Esophagus squamous epithelium (tissue), 5 donors: Measurements from ENCODE around the gene TIE1. TPM values are rescaled to one million over a fixed set of nuclear protein-coding genes. Genes with fewer than 3 reads are reported as not detected.

Experiments used
- DNase-seq: peaks from one replicate; lab custom pipeline; 2025; lab: John Stamatoyannopoulos, UW
- H3K27ac ChIP-seq, 4 donors: fragments of 200-600 bp; sonication (generic); one replicate each; pipeline ENCODE4 v1.5.1; 2016 to 2019; ENCODE audit warnings: mild to moderate bottlenecking in 1 of 4
- H3K27me3 ChIP-seq, 4 donors: fragments of 200-600 bp; sonication (generic); 1 replicate in 3 of 4; 2 replicates in 1 of 4; pipeline versions ENCODE4 v1.5.1 to v1.6.0; 2017 to 2021; ENCODE audit warnings: antibody characterized with exemption in 1 of 4
- H3K36me3 ChIP-seq, 3 donors: fragments of 200-600 bp; sonication (generic); one replicate each; pipeline ENCODE4 v1.5.1; 2016 to 2019
- H3K4me1 ChIP-seq, 3 donors: fragments of 200-600 bp; sonication (generic); one replicate each; pipeline ENCODE4 v1.5.1; 2017 to 2019
- H3K4me3 ChIP-seq, 4 donors: fragments of 200-600 bp; sonication (generic); 1 replicate in 3 of 4; 2 replicates in 1 of 4; pipeline ENCODE4 v1.5.1; 2016 to 2019; ENCODE audit warnings: mild to moderate bottlenecking in 2 of 4, moderate library complexity in 1 of 4
- H3K9me3 ChIP-seq, 3 donors: fragments of 200-600 bp; sonication (generic); one replicate each; pipeline ENCODE4 v1.5.1; 2016 to 2019
- POLR2A ChIP-seq, 4 donors: fragments of 450-650 bp; IDR thresholded peaks; one replicate each; pipeline ENCODE4 v1.6.1; 2017; ENCODE audit warnings: antibody characterized with exemption in 4 of 4, mild to moderate bottlenecking in 4 of 4, moderate library complexity in 3 of 4
- WGBS, 2 donors: methylation state at CpG; one replicate each; pipeline ENCODE4 v1.1.5; 2018; 5-methylcytosine and 5-hydroxymethylcytosine counted together
- intact Hi-C: fragments of 100-400 bp; cut with DNase I; formaldehyde crosslinking; loops from one replicate; pipeline ENCODE4 v1.15.0; 2022
- total RNA-seq, 4 donors: library from RNA; depleted of rRNA; stranded (reverse); fragments of >200 nt; gene quantifications; one replicate each; pipeline ENCODE4 v1.1.0, GENCODE V29; 2016
- TF ChIP-seq, protein P1 (sequence below), 6 experiments: fragments of 450-650 bp in 4 of 6; fragments of 200-600 bp in 2 of 6; sonication (generic) in 2 of 6; IDR thresholded peaks; one replicate each; pipeline ENCODE4 v1.5.1; 2016 to 2019; ENCODE audit warnings: antibody characterized with exemption in 6 of 6, mild to moderate bottlenecking in 4 of 6, moderate library complexity in 4 of 6
- donor health status: DM: yes; HTN: yes; CAD: no.

Gene TIE1
- total RNA-seq, 4 donors from 2014 or later = 3.1 to 16.6 (median 5.9) TPM

DNA sequence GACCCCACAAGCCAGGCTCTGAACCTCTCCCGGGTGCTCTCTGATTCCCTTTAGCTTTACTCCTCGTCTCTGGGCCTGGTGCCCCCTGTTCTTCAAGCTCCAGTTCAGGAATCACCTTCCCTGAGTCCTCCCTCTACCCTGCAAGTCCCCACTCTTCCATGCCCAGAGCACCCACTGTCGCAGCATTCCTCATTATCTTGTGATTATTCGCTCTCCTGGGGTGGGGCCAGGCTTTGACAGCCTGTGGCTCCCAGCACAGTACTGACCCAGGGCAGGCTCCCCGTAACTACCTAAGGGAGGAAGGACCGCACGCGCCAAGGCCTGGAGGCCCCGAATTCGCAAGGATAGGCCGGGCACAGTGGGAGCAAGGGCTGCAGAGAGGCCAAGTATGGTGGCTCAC, 14.7 kb upstream of the TIE1 start:
- Histone ChIP-seq H3K27ac (no peak overlapping the region), H3K27me3 (no peaks in the 10 kb centered on the region), H3K36me3 (peaks cover 0 to 11% (median 0%) of the 10 kb centered on the region in 3 donors), H3K9me3 (no peaks in the 10 kb centered on the region), H3K4me3 (no peak overlapping the region), H3K4me1 (peaks cover 0 to 21% (median 3%) of the 10 kb centered on the region in 3 donors)
- 82 to 86% methylated on average over 4 to 6 of the region's 11 CpGs for WGBS, 2 donors
- TF ChIP-seq, protein P1, sequence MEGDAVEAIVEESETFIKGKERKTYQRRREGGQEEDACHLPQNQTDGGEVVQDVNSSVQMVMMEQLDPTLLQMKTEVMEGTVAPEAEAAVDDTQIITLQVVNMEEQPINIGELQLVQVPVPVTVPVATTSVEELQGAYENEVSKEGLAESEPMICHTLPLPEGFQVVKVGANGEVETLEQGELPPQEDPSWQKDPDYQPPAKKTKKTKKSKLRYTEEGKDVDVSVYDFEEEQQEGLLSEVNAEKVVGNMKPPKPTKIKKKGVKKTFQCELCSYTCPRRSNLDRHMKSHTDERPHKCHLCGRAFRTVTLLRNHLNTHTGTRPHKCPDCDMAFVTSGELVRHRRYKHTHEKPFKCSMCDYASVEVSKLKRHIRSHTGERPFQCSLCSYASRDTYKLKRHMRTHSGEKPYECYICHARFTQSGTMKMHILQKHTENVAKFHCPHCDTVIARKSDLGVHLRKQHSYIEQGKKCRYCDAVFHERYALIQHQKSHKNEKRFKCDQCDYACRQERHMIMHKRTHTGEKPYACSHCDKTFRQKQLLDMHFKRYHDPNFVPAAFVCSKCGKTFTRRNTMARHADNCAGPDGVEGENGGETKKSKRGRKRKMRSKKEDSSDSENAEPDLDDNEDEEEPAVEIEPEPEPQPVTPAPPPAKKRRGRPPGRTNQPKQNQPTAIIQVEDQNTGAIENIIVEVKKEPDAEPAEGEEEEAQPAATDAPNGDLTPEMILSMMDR (IDR thresholded peaks at IDR 0.05) = no peak
- TF ChIP-seq POLR2A (IDR thresholded peaks at IDR 0.05) = no peak
- no peak for DNase-seq
- intact Hi-C loops = no loop called here

DNA sequence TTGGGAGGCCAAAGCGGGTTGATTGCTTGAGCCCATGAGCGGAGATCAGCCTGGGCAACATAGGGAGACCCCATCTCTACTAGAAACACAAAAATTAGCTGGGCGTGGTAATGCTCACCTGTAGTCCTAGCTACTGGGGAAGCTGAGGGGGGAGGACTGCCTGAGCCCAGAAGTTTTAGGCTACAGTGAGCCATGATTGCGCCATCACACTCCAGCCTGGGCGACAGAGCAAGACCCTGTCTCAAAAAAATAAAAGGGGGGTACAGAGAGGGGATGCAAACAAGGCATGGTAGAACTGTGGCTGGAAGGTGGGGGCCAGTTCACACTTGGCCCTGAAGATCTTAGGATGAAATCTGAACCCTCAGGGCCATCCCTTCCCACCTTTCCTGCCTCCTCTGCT, 14.2 kb upstream of the TIE1 start:
- intact Hi-C loops = no loop called here
- H3K4me1 ChIP-seq = peaks cover 0 to 21% (median 3%) of the 10 kb centered on the region in 3 donors
- H3K4me3 ChIP-seq = no peak overlapping the region
- 83 to 92% methylated on average over 5 of the region's 5 CpGs for WGBS, 2 donors
- TF ChIP-seq, protein P1 (IDR thresholded peaks at IDR 0.05) = no peak
- TF ChIP-seq POLR2A (IDR thresholded peaks at IDR 0.05) = no peak
- no peaks in the 10 kb centered on the region for H3K9me3 ChIP-seq
- no peak for DNase-seq
- H3K36me3 ChIP-seq = peaks cover 0 to 10% (median 0%) of the 10 kb centered on the region in 3 donors
- no peaks in the 10 kb centered on the region for H3K27me3 ChIP-seq
- H3K27ac ChIP-seq = no peak overlapping the region

DNA sequence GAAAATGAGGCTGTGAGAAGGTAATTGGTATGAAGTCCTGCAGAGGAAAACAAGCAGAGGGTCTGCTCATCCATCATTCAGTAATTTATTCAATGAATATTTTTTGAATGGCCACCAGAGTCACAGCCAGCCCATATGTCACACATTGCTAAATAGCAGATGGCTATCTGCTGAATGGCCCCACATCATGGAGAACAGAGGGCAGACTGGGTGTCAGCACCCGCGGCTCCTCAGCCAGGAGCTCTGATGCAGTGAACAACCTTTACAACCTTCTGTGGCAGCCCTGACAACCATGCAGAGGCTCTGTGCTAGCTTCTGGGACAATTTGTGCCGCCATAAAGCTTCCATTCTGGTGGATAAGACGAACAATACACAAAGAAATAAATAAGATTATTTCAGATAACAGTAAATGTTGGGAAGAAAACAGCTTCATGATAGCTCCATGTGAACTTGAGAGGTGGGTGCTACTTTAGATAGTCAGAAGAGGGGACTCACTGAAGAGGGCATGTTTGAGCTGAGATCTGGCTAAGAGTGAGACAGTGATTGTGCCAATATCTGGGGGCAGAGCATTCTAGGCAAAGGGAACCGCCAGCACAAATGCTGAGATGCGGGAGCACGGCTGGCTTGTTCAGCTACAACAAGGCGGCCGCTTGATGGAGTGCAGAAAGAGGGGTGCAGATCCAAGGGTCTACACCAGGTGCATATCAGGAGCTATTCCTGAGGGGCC, 12.6 kb upstream of the TIE1 start:
- Histone ChIP-seq H3K4me3 (no peak overlapping the region), H3K9me3 (no peaks in the 10 kb centered on the region), H3K27me3 (no peaks in the 10 kb centered on the region), H3K4me1 (peaks cover 0 to 23% (median 3%) of the 10 kb centered on the region in 3 donors), H3K27ac (no peak overlapping the region), H3K36me3 (no peaks in the 10 kb centered on the region)
- 85 to 89% methylated on average over 9 of the region's 9 CpGs for WGBS, 2 donors
- no peak for TF ChIP-seq POLR2A (IDR thresholded peaks at IDR 0.05)
- TF ChIP-seq, protein P1 (IDR thresholded peaks at IDR 0.05) = no peak
- intact Hi-C loops = no loop called here
- DNase-seq = no peak

GRCh38 chr1:43288785-43289706, 11.7 kb upstream of the TIE1 start:
- DNase-seq = no peak
- Histone ChIP-seq H3K9me3 (no peaks in the 10 kb centered on the region), H3K27ac (no peak overlapping the region), H3K4me3 (no peak overlapping the region), H3K4me1 (peaks cover 3 to 30% (median 6%) of the 10 kb centered on the region in 3 donors), H3K36me3 (no peaks in the 10 kb centered on the region), H3K27me3 (no peaks in the 10 kb centered on the region)
- intact Hi-C loops = no loop called here
- TF ChIP-seq POLR2A (IDR thresholded peaks at IDR 0.05) = no peak
- TF ChIP-seq, protein P1 (IDR thresholded peaks at IDR 0.05) = no peak
- WGBS, 2 donors = 72 to 79% methylated on average over 12 of the region's 12 CpGs

- Histone ChIP-seq H3K27ac (peak overlapping the region in 1 of 4 donors; percentile 20), H3K27me3 (no peaks in the 10 kb centered on the region), H3K9me3 (no peaks in the 10 kb centered on the region), H3K4me3 (no peak overlapping the region), H3K36me3 (no peaks in the 10 kb centered on the region), H3K4me1 (peaks cover 0 to 39% (median 20%) of the 10 kb centered on the region in 3 donors)
- DNase-seq = no peak
- intact Hi-C loops = no loop called here
- WGBS, 2 donors = 51 to 56% methylated on average over 3 to 6 of the region's 7 CpGs
- TF ChIP-seq POLR2A (IDR thresholded peaks at IDR 0.05) = no peak
- TF ChIP-seq, protein P1 (IDR thresholded peaks at IDR 0.05) = no peak
Observed at GRCh38 chr1:43292216-43292615, 8.6 kb upstream of the TIE1 start.
